ENCODE results near the gene TJP1.

The TJP1 gene

DNA sequence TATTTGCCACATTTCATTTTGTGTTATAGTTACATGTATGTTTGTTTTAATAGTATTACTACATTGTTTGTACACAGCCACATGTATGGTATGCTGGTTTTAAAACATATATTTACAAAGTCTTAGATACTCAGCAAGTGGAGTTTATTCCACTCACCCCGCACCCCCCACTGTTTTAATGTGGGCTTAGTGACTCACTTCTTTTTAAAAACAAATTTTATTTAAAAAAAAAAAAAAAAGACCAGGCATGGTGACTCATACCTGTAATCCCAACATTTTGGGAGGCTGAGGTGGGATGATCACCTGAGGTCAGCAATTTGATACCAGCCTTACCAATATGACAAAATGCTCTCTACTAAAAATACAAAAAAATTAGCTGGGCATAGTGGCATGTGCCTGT, 26.9 kb upstream of the TJP1 start:
- Histone ChIP-seq H3K27me3 (ENCODE audit: insufficient read depth, low read length, poor library complexity) (peaks cover 2% of the 10 kb centered on the region), H3K27ac (ENCODE audit: low read length) (no peak overlapping the region), H3K4me3 (ENCODE audit: low read depth in 1 of 2, low read length in 2 of 2) (no peak overlapping the region), H3K4me1 (ENCODE audit: insufficient read depth, low read length) (no peaks in the 10 kb centered on the region), H3K79me2 (ENCODE audit: insufficient read depth, low read length) (no peaks in the 10 kb centered on the region), H2AFZ (ENCODE audit: low read depth, low read length) (no peak overlapping the region), H3K9me3 (ENCODE audit: insufficient read depth, low read length, severe bottlenecking) (peaks cover 8% of the 10 kb centered on the region), H4K20me1 (ENCODE audit: insufficient read depth, low read length) (no peaks in the 10 kb centered on the region; the same call in 1 of the 2 replicates), H3K36me3 (ENCODE audit: insufficient read depth, low read length) (no peaks in the 10 kb centered on the region), H3K9ac (ENCODE audit: low read depth, low read length) (no peak overlapping the region), H3K4me2 (ENCODE audit: insufficient read depth, low read length) (no peak overlapping the region)
- DNase-seq (no peak), ATAC-seq (ENCODE audit: insufficient read depth, low read depth) (no peak)
- TF ChIP-seq EZH2 (IDR thresholded peaks at IDR 0.05; ENCODE audit: borderline replicate concordance, low read depth, low read length, severe bottlenecking) = no peak
- TF ChIP-seq, protein P1, sequence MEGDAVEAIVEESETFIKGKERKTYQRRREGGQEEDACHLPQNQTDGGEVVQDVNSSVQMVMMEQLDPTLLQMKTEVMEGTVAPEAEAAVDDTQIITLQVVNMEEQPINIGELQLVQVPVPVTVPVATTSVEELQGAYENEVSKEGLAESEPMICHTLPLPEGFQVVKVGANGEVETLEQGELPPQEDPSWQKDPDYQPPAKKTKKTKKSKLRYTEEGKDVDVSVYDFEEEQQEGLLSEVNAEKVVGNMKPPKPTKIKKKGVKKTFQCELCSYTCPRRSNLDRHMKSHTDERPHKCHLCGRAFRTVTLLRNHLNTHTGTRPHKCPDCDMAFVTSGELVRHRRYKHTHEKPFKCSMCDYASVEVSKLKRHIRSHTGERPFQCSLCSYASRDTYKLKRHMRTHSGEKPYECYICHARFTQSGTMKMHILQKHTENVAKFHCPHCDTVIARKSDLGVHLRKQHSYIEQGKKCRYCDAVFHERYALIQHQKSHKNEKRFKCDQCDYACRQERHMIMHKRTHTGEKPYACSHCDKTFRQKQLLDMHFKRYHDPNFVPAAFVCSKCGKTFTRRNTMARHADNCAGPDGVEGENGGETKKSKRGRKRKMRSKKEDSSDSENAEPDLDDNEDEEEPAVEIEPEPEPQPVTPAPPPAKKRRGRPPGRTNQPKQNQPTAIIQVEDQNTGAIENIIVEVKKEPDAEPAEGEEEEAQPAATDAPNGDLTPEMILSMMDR (IDR thresholded peaks at IDR 0.05; ENCODE audit: borderline replicate concordance, extremely low read depth, low read length, poor library complexity, severe bottlenecking) = no peak

DNA sequence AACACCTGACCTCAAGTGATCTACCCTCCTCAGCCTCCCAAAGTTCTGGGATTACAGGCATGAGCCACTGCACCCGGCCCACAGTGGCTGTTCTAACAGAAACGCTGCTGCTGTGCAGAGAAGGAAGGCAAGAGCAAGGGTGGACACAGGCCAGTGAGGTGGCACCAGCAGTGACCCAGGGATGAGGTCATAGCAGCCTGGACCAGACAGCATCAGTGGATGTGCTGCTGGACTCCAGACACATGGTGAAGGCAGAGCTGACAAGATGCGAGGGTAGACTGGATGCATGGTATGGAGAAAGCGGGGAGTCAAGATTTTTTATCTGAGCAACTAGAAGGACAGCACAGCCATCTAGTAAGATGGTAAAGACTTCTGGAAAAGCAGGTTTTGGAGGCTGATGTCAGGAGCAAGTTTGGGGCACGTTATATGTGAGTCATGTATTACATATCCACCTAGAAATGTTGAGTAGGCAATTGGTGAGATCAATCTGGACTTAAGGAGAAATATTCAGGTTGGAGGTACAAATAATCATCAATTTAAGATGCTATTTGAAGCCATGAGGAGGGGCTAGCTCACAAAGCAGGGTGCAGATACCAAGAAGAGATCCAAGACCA, 22.1 kb upstream of the TJP1 start:
- no peak overlapping the region for H3K9ac ChIP-seq (ENCODE audit: low read depth, low read length)
- ATAC-seq (ENCODE audit: insufficient read depth, low read depth) (no peak), DNase-seq (no peak)
- H3K79me2 ChIP-seq (ENCODE audit: insufficient read depth, low read length) = no peaks in the 10 kb centered on the region
- no peaks in the 10 kb centered on the region for H3K36me3 ChIP-seq (ENCODE audit: insufficient read depth, low read length)
- H3K27me3 ChIP-seq (ENCODE audit: insufficient read depth, low read length, poor library complexity) = peaks cover 17% of the 10 kb centered on the region
- H3K9me3 ChIP-seq (ENCODE audit: insufficient read depth, low read length, severe bottlenecking) = peaks cover 5% of the 10 kb centered on the region
- no peak overlapping the region for H2AFZ ChIP-seq (ENCODE audit: low read depth, low read length)
- no peak overlapping the region for H3K4me3 ChIP-seq (ENCODE audit: low read depth in 1 of 2, low read length in 2 of 2)
- TF ChIP-seq, protein P1 (IDR thresholded peaks at IDR 0.05; ENCODE audit: borderline replicate concordance, extremely low read depth, low read length, poor library complexity, severe bottlenecking) = no peak
- TF ChIP-seq EZH2 (IDR thresholded peaks at IDR 0.05; ENCODE audit: borderline replicate concordance, low read depth, low read length, severe bottlenecking) = no peak
- no peaks in the 10 kb centered on the region for H3K4me1 ChIP-seq (ENCODE audit: insufficient read depth, low read length)
- H4K20me1 ChIP-seq (ENCODE audit: insufficient read depth, low read length) = no peaks in the 10 kb centered on the region; the same call in 1 of the 2 replicates
- no peak overlapping the region for H3K27ac ChIP-seq (ENCODE audit: low read length)
- H3K4me2 ChIP-seq (ENCODE audit: insufficient read depth, low read length) = no peak overlapping the region

DNA sequence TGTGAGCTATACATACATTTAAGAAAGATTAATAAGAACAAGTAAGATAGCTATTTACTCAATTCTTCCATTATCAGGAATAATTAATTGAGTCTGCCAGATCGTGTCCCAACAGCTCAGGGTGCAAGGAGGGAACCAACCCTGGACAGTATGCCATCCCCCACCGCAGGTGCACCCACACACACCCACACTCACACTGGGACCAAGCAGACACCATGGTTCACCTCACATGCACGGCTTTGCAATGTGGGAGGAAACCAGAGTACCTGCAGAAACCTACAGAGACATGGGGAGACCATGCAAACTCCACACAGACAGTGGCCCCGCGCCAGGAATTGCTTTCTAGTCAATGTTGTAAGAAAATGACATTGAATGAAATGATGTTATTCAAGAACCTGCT, 20.0 kb upstream of the TJP1 start:
- no peak overlapping the region for H2AFZ ChIP-seq (ENCODE audit: low read depth, low read length)
- TF ChIP-seq, protein P1 (IDR thresholded peaks at IDR 0.05; ENCODE audit: borderline replicate concordance, extremely low read depth, low read length, poor library complexity, severe bottlenecking) = no peak
- no peak for TF ChIP-seq EZH2 (IDR thresholded peaks at IDR 0.05; ENCODE audit: borderline replicate concordance, low read depth, low read length, severe bottlenecking)
- no peak overlapping the region for H3K4me3 ChIP-seq (ENCODE audit: low read depth in 1 of 2, low read length in 2 of 2)
- H3K9ac ChIP-seq (ENCODE audit: low read depth, low read length) = no peak overlapping the region
- no peaks in the 10 kb centered on the region for H3K79me2 ChIP-seq (ENCODE audit: insufficient read depth, low read length)
- H3K27ac ChIP-seq (ENCODE audit: low read length) = no peak overlapping the region
- no peak for ATAC-seq (ENCODE audit: insufficient read depth, low read depth)
- H3K4me2 ChIP-seq (ENCODE audit: insufficient read depth, low read length) = no peak overlapping the region
- DNase-seq = no peak
- peaks cover 17% of the 10 kb centered on the region for H3K27me3 ChIP-seq (ENCODE audit: insufficient read depth, low read length, poor library complexity)
- no peaks in the 10 kb centered on the region; the same call in 1 of the 2 replicates for H4K20me1 ChIP-seq (ENCODE audit: insufficient read depth, low read length)
- no peaks in the 10 kb centered on the region for H3K36me3 ChIP-seq (ENCODE audit: insufficient read depth, low read length)
- H3K4me1 ChIP-seq (ENCODE audit: insufficient read depth, low read length) = no peaks in the 10 kb centered on the region
- no peaks in the 10 kb centered on the region for H3K9me3 ChIP-seq (ENCODE audit: insufficient read depth, low read length, severe bottlenecking)

Measured in DND-41 (cell line).